Right atrium auricular region (tissue), 2 donors: ENCODE data around the gene SLC8A2. TPM values are rescaled to one million over a fixed set of nuclear protein-coding genes. Genes with fewer than 3 reads are reported as not detected.

Experiments used
- DNase-seq: peaks from one replicate; pipeline ENCODE4 v3.0.0-alpha.2; 2019; ENCODE audit warnings: low spot score
- H3K27ac ChIP-seq, 2 donors: fragments of 200-600 bp; sonication (generic); 1 replicate in 1 of 2; 2 replicates in 1 of 2; pipeline ENCODE4 v1.5.1; 2016 to 2019
- H3K27me3 ChIP-seq, 2 donors: fragments of 200-600 bp; sonication (generic); one replicate each; pipeline versions ENCODE4 v1.5.1 to v1.6.0; 2017 to 2019
- H3K36me3 ChIP-seq: fragments of 200-600 bp; sonication (generic); one replicate; pipeline ENCODE4 v1.5.1; 2016
- H3K4me1 ChIP-seq, 2 donors: fragments of 200-600 bp; sonication (generic); one replicate each; pipeline versions ENCODE4 v1.5.1 to v1.6.0; 2017 to 2019
- H3K4me3 ChIP-seq, 2 donors: fragments of 200-600 bp; sonication (generic); 1 replicate in 1 of 2; 2 replicates in 1 of 2; pipeline ENCODE4 v1.5.1; 2017 to 2019; ENCODE audit warnings: mild to moderate bottlenecking in 1 of 2, moderate library complexity in 1 of 2
- H3K9me3 ChIP-seq, 2 donors: fragments of 200-600 bp; sonication (generic); one replicate each; pipeline ENCODE4 v1.5.1; 2019
- total RNA-seq, 2 donors: library from RNA; depleted of rRNA; stranded (reverse); fragments of >200 nt; gene quantifications; one replicate each; pipeline ENCODE4 v1.1.0, GENCODE V29; 2016
- TF ChIP-seq, protein P1 (sequence below), 2 donors: fragments of 200-600 bp; sonication (generic); IDR thresholded peaks; one replicate each; pipeline ENCODE4 v1.5.1; 2019; ENCODE audit warnings: antibody characterized with exemption in 2 of 2

Gene SLC8A2
- total RNA-seq, 2 donors from 2014 or later, result 0.28 to 0.37 TPM

DNA sequence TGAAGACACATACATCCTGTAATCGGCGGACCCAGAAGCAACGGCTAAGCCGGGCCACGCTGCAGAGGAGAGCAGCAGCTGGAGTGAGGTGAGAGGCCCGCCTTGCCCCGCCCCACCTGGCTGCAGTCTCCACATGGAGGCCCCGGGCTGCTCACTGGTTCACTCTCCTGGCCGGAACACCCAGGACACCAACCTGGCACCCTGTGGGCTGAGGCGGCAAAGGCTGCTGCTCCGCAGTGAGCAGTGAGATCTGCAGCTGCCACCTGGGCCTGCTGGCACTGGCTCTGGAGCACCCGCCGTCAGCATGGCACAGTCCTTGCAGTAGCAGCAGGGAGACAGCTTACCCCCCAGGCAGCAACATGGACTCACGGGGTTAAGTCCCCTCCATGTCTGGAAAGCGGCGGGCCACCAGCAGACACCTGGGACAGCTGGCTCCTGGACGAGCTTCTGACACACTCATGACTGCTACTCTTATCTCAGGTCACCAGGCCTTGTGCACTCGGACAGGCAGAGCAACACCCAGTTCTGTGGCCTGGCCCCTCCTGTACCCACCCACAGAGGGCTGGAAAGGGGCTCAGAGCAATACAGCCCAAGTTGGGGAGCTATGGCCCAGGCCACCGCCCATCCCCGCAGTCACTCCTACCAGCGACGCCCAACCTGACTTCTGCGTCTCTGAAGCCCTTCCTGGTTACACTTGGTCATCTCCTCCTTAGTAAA is 25.5 kb upstream of the SLC8A2 start:
- H3K36me3 ChIP-seq, result peaks cover 66% of the 10 kb centered on the region
- no peak for DNase-seq
- no peaks in the 10 kb centered on the region for H3K9me3 ChIP-seq
- no peak overlapping the region for H3K4me3 ChIP-seq
- H3K27me3 ChIP-seq, result no peaks in the 10 kb centered on the region
- TF ChIP-seq, protein P1, sequence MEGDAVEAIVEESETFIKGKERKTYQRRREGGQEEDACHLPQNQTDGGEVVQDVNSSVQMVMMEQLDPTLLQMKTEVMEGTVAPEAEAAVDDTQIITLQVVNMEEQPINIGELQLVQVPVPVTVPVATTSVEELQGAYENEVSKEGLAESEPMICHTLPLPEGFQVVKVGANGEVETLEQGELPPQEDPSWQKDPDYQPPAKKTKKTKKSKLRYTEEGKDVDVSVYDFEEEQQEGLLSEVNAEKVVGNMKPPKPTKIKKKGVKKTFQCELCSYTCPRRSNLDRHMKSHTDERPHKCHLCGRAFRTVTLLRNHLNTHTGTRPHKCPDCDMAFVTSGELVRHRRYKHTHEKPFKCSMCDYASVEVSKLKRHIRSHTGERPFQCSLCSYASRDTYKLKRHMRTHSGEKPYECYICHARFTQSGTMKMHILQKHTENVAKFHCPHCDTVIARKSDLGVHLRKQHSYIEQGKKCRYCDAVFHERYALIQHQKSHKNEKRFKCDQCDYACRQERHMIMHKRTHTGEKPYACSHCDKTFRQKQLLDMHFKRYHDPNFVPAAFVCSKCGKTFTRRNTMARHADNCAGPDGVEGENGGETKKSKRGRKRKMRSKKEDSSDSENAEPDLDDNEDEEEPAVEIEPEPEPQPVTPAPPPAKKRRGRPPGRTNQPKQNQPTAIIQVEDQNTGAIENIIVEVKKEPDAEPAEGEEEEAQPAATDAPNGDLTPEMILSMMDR (IDR thresholded peaks at IDR 0.05), result no peak
- peaks cover 0 to 49% of the 10 kb centered on the region in 2 donors for H3K4me1 ChIP-seq
- peak overlapping the region; percentile 9 to 68 for H3K27ac ChIP-seq

DNA sequence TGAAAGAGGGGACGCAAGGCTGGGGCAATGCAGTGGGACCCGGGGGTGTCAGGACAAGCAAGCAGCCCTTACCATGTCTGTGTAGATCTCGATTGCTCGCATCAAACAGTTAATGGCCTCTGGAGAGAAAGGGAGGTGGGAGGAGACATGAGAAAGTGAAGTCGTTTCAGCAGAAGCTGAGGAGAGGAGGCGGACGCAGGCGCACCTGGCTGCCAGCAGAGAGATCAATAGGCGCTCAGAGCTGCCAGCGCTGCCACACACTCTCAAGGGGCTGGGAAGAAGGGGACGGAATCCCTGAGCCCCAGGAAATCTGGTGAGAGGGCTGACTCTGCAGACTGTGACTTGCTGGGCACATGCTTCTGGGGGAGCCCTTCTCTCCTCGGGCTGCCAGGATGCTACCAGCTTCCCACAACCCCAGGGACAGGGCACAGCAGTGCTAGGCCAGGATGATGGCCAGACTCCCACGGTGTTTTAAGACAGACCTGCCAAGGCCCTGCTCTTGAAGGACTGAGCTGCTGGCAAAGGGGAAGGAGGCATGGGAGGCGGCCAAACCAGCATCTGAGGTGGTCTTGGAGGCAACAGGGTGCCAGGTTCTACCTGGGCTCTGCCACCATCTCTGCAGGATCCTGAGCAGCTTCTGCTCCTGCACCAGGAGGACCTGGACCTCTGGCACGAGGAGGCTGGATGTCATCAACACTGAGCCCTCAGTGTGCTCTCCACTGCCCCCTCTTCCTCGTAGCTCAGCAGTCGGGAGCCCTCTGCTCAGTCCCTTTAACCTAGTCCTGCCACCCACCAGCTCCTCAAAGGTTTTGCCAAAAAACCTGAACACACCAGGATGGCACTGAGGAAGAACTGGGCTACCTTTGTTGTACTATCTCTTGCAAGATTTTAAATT is 24.0 kb upstream of the SLC8A2 start:
- Histone ChIP-seq H3K4me3 (no peak overlapping the region), H3K27me3 (no peaks in the 10 kb centered on the region), H3K36me3 (peaks cover 62% of the 10 kb centered on the region), H3K9me3 (no peaks in the 10 kb centered on the region), H3K27ac (peak overlapping the region in 1 of 2 donors; percentile 68), H3K4me1 (peaks cover 0 to 61% of the 10 kb centered on the region in 2 donors)
- TF ChIP-seq, protein P1 (IDR thresholded peaks at IDR 0.05), result no peak
- no peak for DNase-seq

DNA sequence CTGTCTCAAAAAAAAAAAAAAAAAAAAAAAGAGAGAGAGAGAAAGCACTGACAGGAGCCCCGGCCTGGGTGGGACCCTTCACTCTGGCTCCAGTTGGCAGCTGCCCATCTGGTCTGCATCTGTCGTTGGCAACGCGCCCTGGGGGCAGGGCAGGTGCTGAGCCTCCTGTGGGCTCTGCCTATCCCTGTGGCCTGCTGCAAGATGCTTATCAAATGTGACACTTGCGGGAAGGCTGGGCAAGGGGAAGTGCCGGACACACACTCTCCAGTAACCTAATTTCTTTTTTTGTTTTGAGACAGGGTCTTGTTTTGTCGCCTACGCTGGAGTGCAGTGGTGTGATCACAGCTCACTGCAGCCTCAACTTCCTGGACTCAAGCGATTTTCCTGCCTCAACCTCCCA is 23.0 kb upstream of the SLC8A2 start:
- no peak for DNase-seq
- TF ChIP-seq, protein P1 (IDR thresholded peaks at IDR 0.05), result no peak
- no peaks in the 10 kb centered on the region for H3K9me3 ChIP-seq
- peaks cover 0 to 61% of the 10 kb centered on the region in 2 donors for H3K4me1 ChIP-seq
- H3K4me3 ChIP-seq, result no peak overlapping the region
- peak overlapping the region in 1 of 2 donors; percentile 84 for H3K27ac ChIP-seq
- no peaks in the 10 kb centered on the region for H3K27me3 ChIP-seq
- H3K36me3 ChIP-seq, result peaks cover 58% of the 10 kb centered on the region

DNA sequence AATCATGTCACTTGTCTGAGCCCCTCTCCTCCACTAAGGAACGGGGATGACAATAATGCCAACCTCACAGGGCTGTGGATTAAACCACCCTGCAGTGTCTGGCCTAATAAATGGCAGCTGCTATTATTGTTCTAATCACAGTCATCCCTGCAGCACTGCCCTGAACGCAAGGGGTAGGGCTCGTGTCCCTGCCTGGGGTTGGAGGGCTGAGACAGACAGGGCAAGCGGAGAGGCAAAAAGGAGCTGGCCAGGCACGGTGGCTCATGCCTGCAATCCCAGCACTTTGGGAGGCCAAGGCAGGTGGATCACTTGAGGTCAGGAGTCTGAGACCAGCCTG is 22.5 kb upstream of the SLC8A2 start:
- Histone ChIP-seq H3K4me1 (peaks cover 0 to 61% of the 10 kb centered on the region in 2 donors), H3K4me3 (no peak overlapping the region), H3K27me3 (no peaks in the 10 kb centered on the region), H3K36me3 (peaks cover 59% of the 10 kb centered on the region), H3K27ac (peak overlapping the region; percentile 78 to 84), H3K9me3 (no peaks in the 10 kb centered on the region)
- no peak for DNase-seq
- TF ChIP-seq, protein P1 (IDR thresholded peaks at IDR 0.05), result no peak

GRCh38 chr19:47493378-47494210 is 21.9 kb upstream of the SLC8A2 start:
- H3K36me3 ChIP-seq, result peaks cover 63% of the 10 kb centered on the region

More at GRCh38 chr19:47493378-47494210, 21.9 kb upstream of the SLC8A2 start:
- H3K9me3 ChIP-seq, result no peaks in the 10 kb centered on the region
- H3K4me1 ChIP-seq, result peaks cover 0 to 60% of the 10 kb centered on the region in 2 donors
- TF ChIP-seq, protein P1 (IDR thresholded peaks at IDR 0.05), result no peak
- no peaks in the 10 kb centered on the region for H3K27me3 ChIP-seq
- no peak overlapping the region for H3K4me3 ChIP-seq
- peak overlapping the region; percentile 78 to 84 for H3K27ac ChIP-seq
- DNase-seq, result no peak
